ENCODE measurements around the gene PRPF6.
A peak's percentile ranks its signal among the peaks of the same experiment; 100 is the strongest.
"Not testable (repeated sequence)": the region's sequence is repeated elsewhere in the genome, so short reads cannot be mapped to it uniquely, and the experiment has no call there.

PRPF6 gene

DNA sequence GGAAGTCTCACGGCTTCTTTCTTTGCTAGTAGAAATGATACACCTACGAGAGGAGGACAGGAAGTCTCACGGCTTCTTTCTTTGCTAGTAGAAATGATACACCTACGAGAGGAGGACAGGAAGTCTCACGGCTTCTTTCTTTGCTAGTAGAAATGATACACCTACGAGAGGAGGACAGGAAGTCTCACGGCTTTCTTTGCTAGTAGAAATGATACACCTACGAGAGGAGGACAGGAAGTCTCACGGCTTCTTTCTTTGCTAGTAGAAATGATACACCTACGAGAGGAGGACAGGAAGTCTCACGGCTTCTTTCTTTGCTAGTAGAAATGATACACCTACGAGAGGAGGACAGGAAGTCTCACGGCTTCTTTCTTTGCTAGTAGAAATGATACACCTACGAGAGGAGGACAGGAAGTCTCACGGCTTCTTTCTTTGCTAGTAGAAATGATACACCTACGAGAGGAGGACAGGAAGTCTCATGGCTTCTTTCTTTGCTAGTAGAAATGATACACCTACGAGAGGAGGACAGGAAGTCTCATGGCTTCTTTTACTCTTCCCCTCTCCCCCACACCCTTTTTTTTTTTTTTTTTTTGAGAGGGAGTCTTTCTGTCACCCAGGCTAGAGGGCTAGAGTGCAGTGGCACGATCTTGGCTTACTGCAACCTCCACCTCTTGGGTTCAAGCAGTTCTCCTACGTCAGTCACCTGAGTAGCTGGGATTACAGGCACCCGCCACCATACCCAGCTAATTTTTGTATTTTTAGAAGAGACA is 31.6 kb downstream of the PRPF6 start:
- DNase-seq (ENCODE audit: low read depth) = not testable (repeated sequence)

DNA sequence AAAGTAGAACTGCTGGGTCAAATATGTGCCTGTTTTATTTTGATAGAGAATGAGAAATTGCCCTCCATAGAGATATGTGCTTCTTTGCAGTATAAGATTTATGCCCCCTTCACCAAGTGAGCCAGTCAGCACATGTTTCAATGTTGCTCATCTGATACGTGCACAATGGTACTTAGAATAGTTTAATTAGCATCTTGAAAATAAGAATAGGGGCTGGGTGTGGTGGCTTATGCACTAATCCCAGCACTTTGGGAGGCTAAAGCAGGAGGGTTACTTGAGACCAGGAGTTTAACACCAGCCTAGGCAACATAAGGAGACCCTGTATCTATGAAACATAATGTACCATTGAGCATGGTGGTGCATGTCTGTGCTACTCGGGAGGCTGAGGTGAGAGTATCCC is 34.7 kb downstream of the PRPF6 start:
- no peak for DNase-seq (ENCODE audit: low read depth)

DNA sequence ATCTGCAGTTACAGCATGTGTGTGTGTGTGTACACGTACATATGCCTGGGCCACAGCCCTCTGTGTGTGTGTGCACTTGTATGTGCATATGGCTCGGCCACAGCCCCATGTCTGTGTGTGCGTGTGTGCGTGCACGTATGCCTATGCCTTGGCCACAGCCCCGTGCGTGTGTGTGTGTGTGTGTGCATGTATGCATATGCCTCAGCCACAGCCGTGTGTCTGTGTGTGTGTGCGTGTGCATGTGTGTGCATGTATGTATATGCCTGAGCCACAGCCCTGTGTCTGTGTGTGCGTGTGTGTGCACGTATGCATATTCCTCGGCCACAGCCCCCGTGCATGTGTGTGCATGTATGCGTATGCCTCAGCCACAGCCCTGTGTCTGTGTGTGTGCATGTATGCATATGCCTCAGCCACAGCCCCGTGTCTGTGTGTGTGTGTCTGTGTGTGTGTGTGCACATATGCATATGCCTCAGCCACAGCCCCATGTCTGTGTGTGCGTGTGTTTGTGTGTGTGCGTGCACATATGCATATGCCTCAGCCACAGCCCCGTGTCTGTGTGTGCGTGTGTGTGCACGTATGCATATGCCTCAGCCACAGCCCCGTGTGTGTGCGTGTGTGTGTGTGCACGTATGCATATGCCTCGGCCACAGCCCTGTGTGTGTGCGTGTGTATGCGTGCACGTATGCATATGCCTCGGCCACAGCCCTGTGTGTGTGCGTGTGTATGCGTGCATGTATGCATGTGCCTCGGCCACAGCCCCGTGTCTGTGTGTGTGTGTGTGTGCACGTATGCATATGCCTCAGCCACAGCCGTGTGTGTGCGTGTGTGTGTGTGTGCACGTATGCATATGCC is 40.4 kb downstream of the PRPF6 start:
- DNase-seq (ENCODE audit: low read depth) = no peak

DNA sequence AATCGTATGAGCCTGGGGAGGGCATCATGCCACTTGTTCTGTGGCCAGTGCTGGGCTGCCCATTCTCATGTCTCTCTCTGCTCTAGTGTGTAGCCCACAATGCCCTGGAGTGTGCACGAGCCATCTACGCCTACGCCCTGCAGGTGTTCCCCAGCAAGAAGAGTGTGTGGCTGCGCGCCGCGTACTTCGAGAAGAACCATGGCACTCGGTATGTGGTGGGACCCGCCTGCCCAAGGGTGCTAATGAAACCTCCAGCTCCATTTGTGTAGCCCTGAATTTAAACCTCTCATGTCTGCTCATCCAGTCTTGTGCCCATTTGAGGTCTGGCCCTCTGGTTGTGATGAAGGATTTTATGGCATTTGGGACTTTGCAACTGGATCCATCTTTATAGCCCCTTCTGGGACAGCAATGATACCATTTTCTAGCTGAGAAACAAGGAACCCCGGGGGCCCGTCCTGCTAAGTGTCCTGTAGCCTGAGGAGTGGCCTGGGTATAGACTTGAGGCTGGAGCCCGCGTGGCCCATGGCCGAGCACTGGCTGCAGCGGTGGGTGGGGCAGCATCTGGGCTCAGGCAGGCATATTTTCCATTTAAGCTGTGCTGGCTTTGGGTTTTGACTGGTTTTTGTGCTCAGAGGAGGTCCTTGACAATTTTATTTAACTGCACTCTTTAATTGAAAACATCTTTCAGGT is 41.9 kb downstream of the PRPF6 start:
- no peak for DNase-seq (ENCODE audit: low read depth)

DNA sequence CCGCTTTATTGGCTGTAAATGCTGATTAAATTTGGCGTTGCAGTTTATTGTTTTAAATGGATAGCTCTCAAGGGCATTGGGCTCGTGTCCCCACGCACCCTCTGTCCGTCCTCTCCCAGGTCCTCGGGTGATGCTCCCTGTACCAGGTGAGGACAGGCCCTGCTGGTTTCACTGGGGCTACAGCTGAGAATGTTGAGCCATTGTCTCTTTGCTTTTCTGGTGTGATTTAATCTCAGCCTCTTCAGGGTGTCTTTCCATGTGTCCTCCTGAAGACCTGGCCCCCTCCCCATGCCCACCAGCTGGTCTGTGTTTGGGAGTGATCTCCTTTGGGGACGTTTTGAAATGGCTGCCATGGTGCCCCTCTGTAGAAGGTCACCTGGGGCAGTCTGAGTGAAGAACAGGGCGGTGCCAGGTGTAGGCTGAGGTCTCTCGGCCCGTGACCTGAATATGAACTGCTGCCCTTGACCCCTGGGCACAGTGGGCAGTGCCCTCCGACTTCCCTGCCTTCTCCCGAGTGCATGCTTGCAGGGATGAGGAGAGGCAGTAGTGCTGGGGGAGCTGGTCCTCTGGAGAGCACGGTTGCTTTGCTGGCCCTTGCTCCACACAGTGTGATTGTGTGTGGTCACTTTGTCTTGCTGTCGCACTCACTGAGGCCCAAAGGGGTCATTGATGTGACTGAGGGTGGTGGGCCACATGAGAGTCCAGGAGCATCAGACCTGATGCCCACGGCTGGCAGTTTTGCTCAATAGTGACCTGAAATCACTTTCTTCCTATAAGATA is 42.6 kb downstream of the PRPF6 start:
- DNase-seq (ENCODE audit: low read depth) = no peak

DNA sequence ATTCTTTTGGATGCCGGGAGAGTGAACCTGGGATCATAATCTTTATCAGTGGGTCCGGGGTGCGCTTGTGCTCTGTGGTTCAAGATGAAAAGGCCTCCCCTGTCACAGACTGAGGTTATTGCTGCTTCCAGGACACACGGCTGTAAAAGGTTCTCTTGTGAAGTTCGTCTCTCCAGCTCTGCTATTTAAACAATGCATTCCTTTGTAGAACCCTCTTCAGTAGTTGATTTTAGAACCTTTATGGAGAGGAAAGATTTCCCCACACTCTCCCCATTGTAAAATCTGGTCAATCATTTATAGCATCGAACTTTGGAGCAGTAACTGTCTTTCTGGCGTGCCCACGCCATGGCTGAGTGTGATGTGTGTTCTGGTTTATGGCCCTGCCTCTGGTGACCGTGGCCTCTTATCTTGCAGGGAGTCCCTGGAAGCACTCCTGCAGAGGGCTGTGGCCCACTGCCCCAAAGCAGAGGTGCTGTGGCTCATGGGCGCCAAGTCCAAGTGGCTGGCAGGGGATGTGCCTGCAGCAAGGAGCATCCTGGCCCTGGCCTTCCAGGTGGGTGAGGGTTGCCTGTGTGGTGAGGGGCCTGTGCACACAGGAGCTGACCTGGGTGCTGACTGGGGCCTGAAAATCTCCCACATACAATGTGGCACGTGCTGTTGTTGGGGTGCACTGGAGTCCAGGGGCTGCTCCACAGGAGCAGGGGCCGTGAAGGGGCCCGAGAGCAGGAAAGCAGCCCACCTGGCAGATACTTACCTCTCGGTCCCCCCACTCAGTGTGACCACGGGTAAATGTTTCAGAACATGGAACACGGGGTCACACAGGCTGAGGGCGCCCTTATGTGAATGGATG is 43.4 kb downstream of the PRPF6 start:
- no peak for DNase-seq (ENCODE audit: low read depth)

DNA sequence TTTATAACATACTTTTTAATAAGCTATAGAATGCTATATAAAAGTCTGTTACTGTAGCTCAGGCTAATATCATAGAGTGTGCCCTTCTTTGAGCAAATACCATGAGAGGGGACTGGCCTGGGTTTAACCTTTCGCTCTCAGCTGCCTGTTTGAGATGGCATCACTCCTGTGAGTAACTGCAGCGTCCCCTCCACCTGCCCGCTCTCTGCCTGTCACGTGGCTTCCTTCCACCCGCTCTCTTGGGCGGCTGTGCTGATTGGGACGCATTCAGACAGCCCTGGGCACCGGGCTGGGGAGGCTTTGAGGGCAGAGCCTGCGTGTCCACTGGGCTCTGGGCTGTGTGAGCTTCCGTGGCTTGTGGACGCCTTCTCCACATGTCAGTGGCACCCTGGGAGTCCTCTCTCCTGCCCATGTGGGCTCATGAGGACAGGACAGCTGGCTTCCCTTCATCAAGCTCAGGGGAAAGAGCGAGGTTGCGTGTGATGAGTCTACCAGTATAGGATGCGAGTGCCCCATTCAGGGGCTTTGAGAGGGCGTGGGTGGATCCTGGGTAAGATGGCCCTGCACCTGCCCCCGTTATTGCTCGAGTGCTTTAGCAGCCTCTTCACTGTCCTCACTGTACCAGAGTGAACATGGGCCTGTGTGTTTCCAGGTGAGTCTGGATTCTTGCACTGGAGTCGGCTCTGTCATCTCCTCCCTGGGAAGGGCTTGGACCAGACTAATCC is 44.3 kb downstream of the PRPF6 start:
- DNase-seq (ENCODE audit: low read depth) = no peak

DNA sequence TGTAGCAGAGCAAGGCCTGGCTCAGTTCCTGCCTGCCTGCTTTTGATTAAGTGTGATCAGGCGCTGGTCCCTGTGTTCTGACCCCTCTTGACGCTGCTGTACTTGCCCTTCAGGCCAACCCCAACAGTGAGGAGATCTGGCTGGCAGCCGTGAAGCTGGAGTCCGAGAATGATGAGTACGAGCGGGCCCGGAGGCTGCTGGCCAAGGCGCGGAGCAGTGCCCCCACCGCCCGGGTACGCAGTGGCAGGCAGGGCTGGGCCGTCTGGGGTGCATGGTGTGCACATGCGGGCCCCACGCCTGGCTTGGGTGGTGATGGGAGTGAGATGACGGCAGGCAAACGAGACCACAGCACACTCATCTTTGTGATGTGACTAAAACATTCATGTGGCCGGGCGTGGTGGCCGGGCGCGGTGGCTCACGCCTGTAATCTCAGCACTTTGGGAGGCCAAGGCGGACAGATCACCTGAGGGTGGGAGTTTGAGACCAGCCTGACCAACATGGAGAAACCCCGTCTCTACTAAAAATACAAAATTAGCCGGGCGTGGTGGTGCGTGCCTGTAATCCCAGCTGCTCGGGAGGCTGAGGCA is 45.0 kb downstream of the PRPF6 start:
- DNase-seq (ENCODE audit: low read depth) = no peak

DNA sequence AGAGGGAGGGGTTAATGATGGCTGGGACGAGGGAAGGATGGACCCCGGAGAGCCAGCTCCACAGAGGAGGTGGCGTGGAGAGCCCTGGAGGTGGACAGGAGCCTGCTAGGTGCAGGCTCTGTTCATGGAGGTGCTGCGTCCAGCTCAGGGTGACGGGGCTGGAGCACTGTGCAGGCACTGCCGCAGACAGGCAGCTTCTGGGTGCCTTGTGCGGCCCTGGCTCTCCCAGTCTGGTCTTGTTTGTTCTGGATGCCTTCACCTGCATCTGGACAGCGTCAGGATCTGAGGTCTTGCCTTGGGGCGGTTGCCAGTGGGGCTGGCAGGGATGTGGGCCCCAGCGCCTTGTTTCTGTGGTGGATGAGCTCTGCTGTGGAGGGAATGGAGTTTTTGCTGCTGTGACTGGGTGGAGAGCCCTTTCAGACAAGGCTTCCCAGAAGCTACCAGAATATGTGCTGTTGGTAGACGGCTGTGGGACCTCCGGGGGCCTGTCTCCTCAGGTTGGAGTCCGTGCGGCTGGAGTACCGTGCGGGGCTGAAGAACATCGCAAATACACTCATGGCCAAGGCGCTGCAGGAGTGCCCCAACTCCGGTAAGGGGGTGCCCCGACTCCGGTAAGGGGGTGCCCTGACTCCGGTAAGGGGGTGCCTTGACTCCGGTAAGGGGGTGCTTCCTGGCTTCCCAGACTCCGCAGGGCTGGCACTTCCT is 47.2 kb downstream of the PRPF6 start:
- no peak for DNase-seq (ENCODE audit: low read depth)

DNA sequence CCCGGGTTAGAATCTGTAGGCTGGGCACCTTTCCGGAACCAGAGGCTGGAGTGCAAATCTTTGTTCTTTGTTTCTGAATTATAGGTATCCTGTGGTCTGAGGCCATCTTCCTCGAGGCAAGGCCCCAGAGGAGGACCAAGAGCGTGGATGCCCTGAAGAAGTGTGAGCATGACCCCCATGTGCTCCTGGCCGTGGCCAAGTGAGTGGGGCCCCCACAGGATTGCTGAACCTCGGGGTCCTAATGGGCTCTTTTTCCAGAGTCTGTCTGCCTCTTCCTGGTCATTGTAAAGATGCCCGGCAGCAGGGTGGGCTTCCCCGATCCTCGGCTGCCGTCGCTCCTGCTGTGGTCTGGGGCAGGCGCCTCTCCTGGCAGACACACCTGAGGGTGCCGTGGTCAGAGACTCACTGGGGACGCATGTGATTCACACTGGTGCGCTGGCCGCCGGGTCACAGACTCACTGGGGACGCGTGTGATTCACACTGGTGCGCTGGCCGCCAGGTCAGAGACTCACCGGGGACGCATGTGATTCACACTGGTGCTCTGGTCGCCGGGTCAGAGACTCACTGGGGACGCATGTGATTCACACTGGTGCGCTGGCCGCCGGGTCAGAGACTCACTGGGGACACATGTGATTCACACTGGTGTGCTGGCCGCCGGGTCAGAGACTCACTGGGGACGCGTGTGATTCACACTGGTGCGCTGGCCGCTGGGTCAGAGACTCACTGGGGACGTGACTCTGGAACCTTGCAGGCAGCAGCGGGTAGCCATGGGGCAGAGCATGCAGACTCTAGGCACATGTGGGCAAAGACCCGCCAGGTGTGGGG is 48.6 kb downstream of the PRPF6 start:
- DNase-seq (ENCODE audit: low read depth) = no peak

DNA sequence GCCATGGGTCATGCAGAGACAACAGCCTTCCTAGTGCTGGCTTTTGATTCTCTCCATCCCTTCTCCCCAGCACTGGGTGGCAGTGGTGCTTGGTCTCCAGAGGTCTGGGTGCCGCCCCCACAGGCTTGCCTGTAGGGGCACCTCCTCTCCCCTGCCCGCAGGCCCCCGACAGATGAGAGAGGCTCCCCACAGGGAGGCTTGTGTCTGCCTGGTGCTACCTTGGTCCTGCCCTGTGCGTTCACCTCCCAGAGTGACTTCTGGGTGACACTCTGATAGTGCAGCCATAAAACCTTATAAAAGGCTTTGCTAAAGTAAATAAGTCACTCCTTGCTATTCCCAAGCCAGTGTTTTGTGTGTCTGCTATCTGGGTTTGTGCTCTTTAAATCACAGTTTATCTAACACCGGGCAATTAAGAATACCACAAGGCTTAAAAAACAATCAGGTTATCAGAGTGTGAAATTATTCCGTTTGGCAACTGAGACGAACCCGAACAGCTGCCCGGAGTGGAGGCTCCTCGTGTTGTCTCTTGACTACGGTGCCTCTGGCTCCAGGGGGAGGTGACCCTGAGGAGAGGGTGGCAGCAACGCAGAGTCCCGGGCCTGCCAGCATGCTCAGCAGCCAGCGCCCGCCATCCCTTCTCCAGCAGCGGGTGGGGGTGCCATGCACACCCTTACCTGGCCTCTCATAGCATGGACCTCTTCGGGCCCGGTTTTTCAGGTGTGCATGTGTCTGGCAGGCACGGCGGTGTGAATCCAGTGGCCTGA is 49.6 kb downstream of the PRPF6 start:
- no peak for DNase-seq (ENCODE audit: low read depth)

DNA sequence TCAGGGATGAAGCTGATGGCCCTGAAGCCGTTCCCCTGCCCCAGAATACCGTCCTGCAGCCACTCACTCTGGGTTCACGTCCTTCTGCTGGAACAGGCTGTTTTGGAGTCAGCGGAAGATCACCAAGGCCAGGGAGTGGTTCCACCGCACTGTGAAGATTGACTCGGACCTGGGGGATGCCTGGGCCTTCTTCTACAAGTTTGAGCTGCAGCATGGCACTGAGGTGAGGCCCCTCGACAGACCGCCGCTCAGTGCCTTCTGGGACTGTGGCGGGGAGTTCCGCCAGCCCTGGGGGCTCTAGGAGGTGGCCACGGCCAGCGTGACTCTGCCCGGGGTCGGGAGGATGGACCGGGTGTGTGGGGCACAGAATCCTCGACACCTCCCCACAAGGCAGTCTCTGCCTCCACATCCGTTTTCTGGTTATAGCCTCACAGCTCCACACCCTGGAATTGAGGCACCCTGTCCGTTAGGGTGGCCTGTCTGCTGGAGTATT is 50.9 kb downstream of the PRPF6 start:
- no peak for DNase-seq (ENCODE audit: low read depth)

DNA sequence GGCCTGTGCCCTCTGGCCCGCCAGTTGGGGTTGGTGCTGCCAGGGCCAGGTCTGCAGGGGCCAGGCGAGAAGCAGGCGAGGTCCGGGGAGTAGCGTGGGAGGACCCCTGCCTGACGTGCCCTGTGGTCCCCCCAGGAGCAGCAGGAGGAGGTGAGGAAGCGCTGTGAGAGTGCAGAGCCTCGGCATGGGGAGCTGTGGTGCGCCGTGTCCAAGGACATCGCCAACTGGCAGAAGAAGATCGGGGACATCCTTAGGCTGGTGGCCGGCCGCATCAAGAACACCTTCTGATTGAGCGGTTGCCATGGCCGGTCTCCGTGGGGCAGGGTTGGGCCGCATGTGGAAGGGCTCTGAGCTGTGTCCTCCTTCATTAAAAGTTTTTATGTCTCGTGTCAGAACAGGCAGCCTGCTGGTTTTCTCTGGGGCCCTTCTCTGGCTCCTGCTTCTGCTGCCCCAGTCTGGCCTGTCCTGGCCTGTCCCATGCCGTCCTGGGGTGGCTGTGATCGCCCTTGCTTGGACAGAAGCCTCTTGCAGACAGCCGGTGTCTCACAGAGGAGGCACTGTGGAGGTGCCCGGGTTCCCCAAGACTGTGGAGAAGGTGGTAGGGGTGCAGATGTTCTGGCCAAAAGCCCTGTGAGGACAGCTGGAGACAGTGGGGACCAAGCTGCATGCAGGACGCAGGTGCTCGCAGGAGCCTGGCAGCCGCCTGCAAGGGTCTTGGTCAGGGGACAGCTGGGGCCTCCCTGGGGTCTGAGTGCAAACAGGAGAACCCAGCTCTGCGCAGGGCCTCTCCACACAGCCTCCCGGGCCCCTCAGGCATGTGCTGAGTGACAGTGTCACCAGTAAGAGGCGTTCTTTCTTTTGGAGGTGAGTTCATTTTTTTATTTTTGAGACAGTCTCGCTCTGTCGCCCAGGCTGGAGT is 52.0 kb downstream of the PRPF6 start:
- DNase-seq (ENCODE audit: low read depth) = no peak

DNA sequence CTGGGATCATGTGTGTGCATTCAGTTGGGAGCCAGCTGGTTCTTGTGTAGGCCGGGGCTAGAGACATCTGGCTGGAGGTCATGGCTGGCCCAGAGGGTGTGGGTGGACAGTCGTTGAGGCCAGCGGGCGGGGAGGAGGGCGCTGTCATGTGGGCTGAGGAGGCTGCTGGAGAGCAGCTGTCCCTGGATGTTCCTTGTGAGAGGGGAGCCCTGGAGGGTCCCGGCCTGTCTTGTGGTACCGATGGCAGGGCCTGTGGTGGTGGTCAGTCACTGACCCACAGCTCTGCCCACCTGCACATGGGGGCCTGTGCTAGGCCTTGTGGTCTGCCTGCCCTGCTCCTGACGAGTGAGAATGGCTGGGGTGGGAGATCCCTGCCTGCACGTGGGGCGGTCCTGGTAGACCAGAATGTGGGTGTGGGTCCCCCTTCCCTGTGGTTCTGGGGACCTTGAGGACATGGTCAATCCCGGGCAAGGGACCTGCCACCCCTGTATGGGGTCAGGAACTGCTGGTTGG is 53.1 kb downstream of the PRPF6 start:
- no peak for DNase-seq (ENCODE audit: low read depth)

DNA sequence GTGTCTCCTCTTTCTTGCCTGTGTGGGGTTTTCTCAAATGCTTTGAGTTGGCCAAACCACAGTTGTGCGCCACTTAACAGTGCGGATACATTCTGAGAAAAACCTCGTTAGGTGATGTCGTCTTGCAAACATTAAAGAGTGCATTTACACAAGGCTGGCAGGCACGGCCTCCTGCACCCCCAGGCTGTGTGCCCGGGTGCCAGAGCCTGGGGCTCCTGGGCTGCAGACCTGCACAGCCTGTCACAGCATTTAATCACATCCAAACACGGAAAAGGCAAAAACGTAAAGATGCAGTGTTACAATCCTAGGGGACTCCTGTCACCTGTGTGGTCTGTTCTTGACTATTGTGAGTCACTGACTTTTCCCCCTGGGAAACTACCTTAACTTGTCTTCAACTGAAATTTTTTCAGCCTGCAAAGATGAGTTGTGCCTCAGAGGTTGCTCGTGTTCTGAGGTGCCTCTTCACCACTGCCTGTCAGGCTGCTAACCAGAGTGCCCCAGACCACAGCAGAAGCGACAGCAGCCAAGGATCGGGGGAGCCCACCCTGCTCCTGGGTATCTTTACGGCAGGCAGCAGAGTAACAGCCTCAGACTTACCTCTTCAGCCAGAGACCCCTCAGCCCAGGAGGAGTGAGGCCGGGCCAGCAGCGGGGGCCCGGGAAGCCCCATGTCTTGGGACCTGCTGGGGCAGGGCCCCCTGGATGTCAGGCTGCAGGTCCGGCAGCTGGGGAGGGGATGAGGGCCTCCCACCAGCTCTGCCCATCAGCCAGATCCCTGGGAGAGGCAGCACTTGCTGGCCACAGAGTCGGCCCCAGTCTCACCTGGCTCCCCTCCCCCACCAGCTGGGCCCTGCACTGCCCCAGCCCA is 54.4 kb downstream of the PRPF6 start:
- DNase-seq (ENCODE audit: low read depth) = peak; percentile 32
